IPS-18a (cell line): ENCODE measurements around the gene CLN5.
A peak's percentile ranks its signal among the peaks of the same experiment; 100 is the strongest.

Experiments used
- H3K27ac ChIP-seq: one replicate; pipeline ENCODE4 v1.5.1; 2013; ENCODE audit warnings: low read length
- H3K27me3 ChIP-seq: one replicate; pipeline ENCODE4 v1.6.1; 2013; ENCODE audit warnings: mild to moderate bottlenecking, low read length; ENCODE audit not compliant: control insufficient read depth, insufficient read depth
- H3K36me3 ChIP-seq: one replicate; pipeline ENCODE4 v1.6.1; 2013; ENCODE audit warnings: low read depth, low read length; ENCODE audit not compliant: control insufficient read depth
- H3K4me1 ChIP-seq: one replicate; pipeline ENCODE4 v1.6.1; 2013; ENCODE audit warnings: low read depth, low read length; ENCODE audit not compliant: control insufficient read depth
- H3K4me3 ChIP-seq: one replicate; pipeline ENCODE4 v1.5.1; 2013; ENCODE audit warnings: low read length
- H3K9ac ChIP-seq: one replicate; pipeline ENCODE4 v1.6.1; 2013; ENCODE audit warnings: mild to moderate bottlenecking, low read length, moderate library complexity
- H3K9me3 ChIP-seq: one replicate; pipeline ENCODE4 v1.6.1; 2013; ENCODE audit warnings: low read depth, low read length; ENCODE audit not compliant: control insufficient read depth

Gene CLN5

DNA sequence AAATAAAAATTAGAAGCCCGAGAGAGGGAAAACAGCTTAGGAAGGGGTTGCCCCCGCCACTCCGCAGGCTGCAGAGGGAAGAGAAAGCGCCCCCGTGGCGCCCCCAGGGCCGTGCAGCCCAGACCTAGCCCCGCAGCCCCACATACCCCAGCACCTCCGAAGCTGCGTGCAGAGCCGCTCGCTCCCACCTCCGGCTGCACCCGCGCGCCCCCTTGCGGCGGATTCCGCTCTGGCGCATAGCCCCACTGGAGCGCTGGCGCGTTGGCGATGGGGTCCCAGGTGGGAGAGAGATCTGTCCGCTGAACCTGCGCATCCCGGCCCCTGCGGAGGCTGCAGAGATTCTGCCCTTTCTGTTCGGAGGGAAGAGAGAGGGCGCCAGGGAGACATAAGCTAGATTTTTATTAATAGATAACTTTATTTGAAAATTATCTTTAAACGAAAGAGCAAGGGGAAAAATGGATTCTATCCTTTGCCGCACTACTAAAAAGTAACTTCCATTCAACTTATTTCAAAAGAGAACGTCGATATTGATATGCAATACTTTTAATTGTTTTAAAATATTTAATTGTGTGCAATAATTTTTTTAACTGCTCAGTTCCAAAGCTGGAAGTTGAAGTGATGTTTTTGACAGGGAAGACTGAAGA, 11.7 kb upstream of the CLN5 start:
- Histone ChIP-seq H3K4me3 (no peak overlapping the region), H3K27ac (no peak overlapping the region), H3K9me3 (no peaks in the 10 kb centered on the region), H3K36me3 (no peaks in the 10 kb centered on the region), H3K27me3 (no peaks in the 10 kb centered on the region), H3K9ac (no peak overlapping the region), H3K4me1 (no peaks in the 10 kb centered on the region)

DNA sequence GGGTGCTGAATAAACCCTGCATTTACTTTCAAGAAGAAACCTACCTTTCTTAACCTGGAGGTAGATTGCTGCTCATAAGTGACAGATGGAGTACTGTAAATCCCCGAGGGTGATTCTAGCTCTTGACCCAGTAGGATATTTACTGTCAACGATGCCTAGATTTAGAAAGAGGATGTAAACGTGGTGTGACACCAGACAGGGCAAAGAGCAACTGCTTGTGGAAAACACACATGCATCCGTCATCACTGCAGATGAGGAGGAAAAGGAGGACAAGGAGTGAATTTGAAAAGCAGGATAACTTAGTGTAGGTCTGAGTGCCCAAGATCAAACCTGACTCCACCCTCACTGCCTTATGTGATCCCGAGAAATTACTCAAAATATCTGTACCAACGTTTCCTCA, 9.8 kb upstream of the CLN5 start:
- Histone ChIP-seq H3K36me3 (no peaks in the 10 kb centered on the region), H3K4me3 (no peak overlapping the region), H3K27me3 (no peaks in the 10 kb centered on the region), H3K27ac (no peak overlapping the region), H3K4me1 (no peaks in the 10 kb centered on the region), H3K9me3 (no peaks in the 10 kb centered on the region), H3K9ac (no peak overlapping the region)

- H3K36me3 ChIP-seq = no peaks in the 10 kb centered on the region
- H3K27ac ChIP-seq = no peak overlapping the region
- H3K4me1 ChIP-seq = no peaks in the 10 kb centered on the region
- no peaks in the 10 kb centered on the region for H3K9me3 ChIP-seq
- H3K27me3 ChIP-seq = no peaks in the 10 kb centered on the region
- H3K4me3 ChIP-seq = no peak overlapping the region
- H3K9ac ChIP-seq = no peak overlapping the region
Observed at GRCh38 chr13:76983676-76984075, 8.2 kb upstream of the CLN5 start.

GRCh38 chr13:76991432-76991795, 467 bp upstream of the CLN5 start:
- no peak overlapping the region for H3K27ac ChIP-seq
- H3K4me3 ChIP-seq = peak overlapping the region; percentile 99
- H3K9me3 ChIP-seq = no peaks in the 10 kb centered on the region
- H3K27me3 ChIP-seq = peaks cover 11% of the 10 kb centered on the region
- H3K36me3 ChIP-seq = no peaks in the 10 kb centered on the region
- H3K9ac ChIP-seq = peak overlapping the region; percentile 55
- peaks cover 9% of the 10 kb centered on the region for H3K4me1 ChIP-seq

GRCh38 chr13:76992548-76993001, 694 bp downstream of the CLN5 start:
- Histone ChIP-seq H3K36me3 (no peaks in the 10 kb centered on the region), H3K4me3 (peak overlapping the region; percentile 99), H3K9me3 (no peaks in the 10 kb centered on the region), H3K4me1 (peaks cover 9% of the 10 kb centered on the region), H3K9ac (peak overlapping the region; percentile 86), H3K27me3 (peaks cover 11% of the 10 kb centered on the region), H3K27ac (no peak overlapping the region)

DNA sequence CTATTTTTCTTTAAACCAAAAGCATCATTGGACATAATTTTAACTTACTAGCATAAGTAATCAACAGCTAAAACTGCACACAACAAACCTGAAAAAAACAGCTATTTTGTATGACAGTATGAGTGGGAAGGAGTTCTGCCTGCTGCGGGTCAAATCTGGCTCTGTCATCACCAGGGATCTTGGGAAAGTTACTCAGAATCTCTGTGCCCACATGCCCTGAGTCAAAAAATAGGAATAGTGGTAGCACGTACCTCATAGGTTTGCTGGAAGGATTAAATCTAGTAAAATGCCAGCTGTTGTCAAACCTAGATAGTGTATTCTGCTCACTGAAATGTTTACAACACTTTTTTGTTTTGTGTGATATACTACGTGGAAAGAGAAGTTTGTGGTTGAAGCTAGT, 1.1 kb downstream of the CLN5 start:
- peaks cover 11% of the 10 kb centered on the region for H3K27me3 ChIP-seq
- H3K4me3 ChIP-seq = peak overlapping the region; percentile 99
- H3K9ac ChIP-seq = peak overlapping the region; percentile 86
- H3K9me3 ChIP-seq = no peaks in the 10 kb centered on the region
- H3K27ac ChIP-seq = no peak overlapping the region
- peaks cover 3% of the 10 kb centered on the region for H3K36me3 ChIP-seq
- peaks cover 9% of the 10 kb centered on the region for H3K4me1 ChIP-seq

- H3K27ac ChIP-seq = no peak overlapping the region
- no peak overlapping the region for H3K9ac ChIP-seq
- H3K4me1 ChIP-seq = peaks cover 9% of the 10 kb centered on the region
Observed at GRCh38 chr13:76993473-76993872, 1.6 kb downstream of the CLN5 start.

DNA sequence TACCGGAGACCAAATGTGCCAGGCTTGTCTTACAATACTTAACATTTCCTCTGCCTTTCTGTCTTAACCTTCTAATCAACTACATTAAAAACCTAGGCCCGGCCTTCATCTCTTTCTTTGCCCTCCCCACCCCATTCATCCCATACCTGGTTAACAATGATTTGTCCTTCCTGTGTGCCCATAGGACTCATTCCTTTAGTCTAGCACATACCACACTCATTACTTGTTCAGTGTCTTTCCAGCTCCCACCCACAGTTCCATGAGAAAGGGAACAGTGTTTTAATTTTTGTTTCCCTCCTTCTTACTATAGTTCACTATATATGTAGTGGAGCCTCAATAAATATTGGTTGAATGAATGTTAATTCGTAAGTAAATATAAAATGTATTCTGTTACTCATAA, 2.4 kb downstream of the CLN5 start:
- Histone ChIP-seq H3K9ac (no peak overlapping the region), H3K36me3 (peaks cover 6% of the 10 kb centered on the region), H3K27ac (no peak overlapping the region), H3K4me3 (no peak overlapping the region), H3K9me3 (no peaks in the 10 kb centered on the region), H3K4me1 (peaks cover 9% of the 10 kb centered on the region), H3K27me3 (peaks cover 11% of the 10 kb centered on the region)

More at GRCh38 chr13:76993473-76993872, 1.6 kb downstream of the CLN5 start:
- H3K4me3 ChIP-seq = peak overlapping the region; percentile 99
- H3K27me3 ChIP-seq = peaks cover 11% of the 10 kb centered on the region
- H3K36me3 ChIP-seq = peaks cover 6% of the 10 kb centered on the region
- no peaks in the 10 kb centered on the region for H3K9me3 ChIP-seq

DNA sequence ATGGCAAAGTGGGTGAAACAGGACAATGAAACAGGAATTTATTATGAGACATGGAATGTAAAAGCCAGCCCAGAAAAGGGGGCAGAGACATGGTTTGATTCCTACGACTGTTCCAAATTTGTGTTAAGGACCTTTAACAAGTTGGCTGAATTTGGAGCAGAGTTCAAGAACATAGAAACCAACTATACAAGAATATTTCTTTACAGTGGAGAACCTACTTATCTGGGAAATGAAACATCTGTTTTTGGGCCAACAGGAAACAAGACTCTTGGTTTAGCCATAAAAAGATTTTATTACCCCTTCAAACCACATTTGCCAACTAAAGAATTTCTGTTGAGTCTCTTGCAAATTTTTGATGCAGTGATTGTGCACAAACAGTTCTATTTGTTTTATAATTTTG, 8.6 kb downstream of the CLN5 start:
- Histone ChIP-seq H3K9me3 (no peaks in the 10 kb centered on the region), H3K36me3 (peaks cover 24% of the 10 kb centered on the region), H3K27me3 (no peaks in the 10 kb centered on the region), H3K27ac (no peak overlapping the region), H3K4me1 (no peaks in the 10 kb centered on the region), H3K9ac (no peak overlapping the region), H3K4me3 (no peak overlapping the region)

- Histone ChIP-seq H3K27me3 (no peaks in the 10 kb centered on the region), H3K4me3 (no peak overlapping the region), H3K9me3 (no peaks in the 10 kb centered on the region), H3K9ac (no peak overlapping the region), H3K36me3 (peaks cover 24% of the 10 kb centered on the region), H3K27ac (no peak overlapping the region), H3K4me1 (no peaks in the 10 kb centered on the region)
Observed at GRCh38 chr13:77001540-77001939, 9.7 kb downstream of the CLN5 start.

DNA sequence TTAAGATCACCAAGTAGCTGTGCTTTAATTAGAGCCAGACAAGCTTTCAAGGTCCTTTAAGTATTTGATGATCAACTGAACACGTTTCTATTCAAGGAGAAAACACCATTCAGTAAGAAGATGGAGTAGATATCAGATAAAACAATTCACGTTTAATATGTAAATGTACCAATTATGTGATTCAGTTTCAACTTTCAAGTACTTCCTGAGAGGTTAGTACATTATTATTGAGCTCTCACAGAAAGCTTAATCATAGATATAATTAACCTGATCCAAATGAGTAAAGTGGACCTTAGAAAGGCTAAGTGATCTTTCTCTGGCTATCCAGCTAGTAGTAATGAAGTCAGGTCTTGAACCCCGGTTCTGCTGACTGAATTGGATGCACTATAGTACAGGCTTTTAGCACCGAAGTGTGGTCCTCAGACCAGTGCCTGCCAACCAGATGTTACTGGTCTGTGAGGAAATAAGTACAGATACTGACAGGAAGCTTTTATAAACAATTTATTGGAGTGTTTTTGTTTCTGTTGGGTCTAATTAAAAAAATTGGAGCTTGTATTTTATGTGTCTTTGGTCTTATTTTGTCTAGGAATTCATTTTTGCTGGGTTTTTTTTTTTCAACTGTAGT, 10.2 kb downstream of the CLN5 start:
- H3K4me3 ChIP-seq = no peak overlapping the region
- H3K9me3 ChIP-seq = no peaks in the 10 kb centered on the region
- no peak overlapping the region for H3K9ac ChIP-seq
- H3K36me3 ChIP-seq = peaks cover 24% of the 10 kb centered on the region
- no peaks in the 10 kb centered on the region for H3K27me3 ChIP-seq
- no peak overlapping the region for H3K27ac ChIP-seq
- no peaks in the 10 kb centered on the region for H3K4me1 ChIP-seq

GRCh38 chr13:77002590-77003190, 10.8 kb downstream of the CLN5 start:
- Histone ChIP-seq H3K36me3 (peaks cover 28% of the 10 kb centered on the region), H3K27ac (no peak overlapping the region), H3K9ac (no peak overlapping the region), H3K4me3 (no peak overlapping the region), H3K27me3 (no peaks in the 10 kb centered on the region), H3K4me1 (no peaks in the 10 kb centered on the region), H3K9me3 (no peaks in the 10 kb centered on the region)
